Activated naive CD4-positive, alpha-beta T cell (primary cell): Measurements from ENCODE around the gene MYO15B.

Source experiments
- DNase-seq, 4 experiments: peaks; one replicate each; lab custom pipeline; 2025; lab: John Stamatoyannopoulos, UW

MYO15B gene

DNA sequence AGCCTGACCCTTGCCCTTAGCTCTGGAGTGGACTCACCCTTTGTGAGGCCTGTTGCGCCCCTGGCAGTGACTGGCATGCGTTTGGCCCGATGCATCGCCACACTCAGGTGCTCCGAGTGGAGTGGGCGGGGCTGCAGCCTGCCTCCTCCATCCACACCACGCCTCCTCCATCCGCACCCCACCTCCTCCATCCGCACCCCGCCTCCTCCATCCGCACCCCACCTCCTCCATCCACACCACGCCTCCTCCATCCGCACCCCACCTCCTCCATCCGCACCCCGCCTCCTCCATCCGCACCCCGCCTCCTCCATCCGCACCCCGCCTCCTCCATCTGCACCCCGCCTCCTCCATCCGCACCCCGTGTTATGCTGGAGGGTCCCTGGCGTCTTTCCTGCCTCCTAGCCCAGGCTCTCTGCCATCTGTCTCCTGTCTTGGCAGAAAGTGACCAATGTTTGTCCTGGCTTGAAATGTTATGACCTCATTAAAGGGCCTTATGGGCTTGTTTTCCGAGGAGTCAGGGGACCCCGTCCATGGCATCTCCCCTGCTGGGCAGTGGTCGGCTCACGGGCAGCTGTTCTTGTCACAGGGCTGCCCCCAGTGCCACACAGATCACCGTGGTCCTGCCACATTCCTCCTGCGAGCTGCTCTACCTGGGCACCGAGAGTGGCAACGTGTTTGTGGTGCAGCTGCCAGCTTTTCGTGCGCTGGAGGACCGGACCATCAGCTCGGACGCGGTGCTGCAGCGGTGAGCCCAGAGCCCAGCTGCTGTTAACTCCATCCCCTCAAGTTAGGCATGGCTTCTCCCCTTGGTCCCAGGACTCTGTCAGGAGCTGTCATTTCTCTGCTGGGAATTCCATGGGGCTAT, 28.7 kb upstream of the MYO15B start:
- no peak for DNase-seq

DNA sequence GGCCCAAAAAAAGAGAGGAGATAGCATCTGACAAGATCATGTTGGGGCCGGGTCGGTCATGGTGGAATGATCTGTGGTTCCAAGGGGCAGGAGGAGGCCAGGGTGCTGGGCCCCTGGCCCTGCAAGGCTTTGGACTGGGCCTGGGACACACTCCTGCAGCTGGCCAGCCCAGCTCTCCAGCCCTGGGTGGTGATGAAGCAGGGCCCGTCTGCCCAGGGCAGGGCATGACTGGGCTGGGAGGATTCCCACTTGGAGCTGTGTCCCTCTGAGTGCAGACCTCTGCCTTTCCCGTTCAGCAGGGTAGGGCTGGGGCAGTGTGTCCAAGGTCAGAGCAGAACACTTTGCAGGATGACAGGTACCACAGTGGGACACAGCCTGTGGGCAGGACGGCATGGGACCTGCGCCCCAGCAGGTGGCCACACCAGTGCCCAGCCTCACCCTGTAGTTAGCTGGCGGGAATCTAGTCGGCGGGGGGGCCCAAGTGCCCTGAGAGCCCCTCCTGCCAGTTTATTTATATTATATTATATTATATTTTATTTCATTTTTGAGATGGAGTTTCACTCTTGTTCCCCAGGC, 27.6 kb upstream of the MYO15B start:
- DNase-seq: no peak

DNA sequence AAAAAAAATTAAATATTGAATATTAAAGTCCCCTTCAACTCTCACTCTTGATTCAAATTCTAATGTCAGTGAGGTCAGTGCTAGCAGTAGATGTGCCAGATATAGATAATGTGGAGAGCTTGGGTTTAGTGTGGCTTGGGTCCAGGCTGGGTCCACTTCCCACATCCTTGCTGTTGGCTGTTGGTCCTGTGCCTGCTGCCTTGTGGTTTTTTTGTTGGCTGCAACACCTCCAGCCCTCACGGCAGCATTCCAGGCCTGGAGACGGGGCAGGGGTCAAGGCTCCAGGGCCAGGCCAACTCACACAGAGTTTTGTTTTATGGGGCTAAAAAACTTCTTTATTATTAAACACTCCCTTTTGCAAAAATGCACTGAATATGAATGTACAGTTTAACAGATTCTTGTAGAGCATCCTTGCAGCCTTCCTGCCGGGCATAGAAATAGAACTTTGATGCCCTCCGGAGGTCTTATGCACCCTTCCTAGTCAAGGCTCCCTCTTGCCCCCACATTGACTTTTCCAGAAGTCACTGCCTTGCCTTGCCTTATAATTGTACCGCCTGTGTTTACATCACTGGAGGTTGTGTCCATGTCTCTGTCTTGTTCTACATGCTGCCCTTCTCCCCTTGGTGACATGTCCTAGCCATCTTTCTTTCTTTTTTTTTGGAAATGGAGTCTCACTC, 25.5 kb upstream of the MYO15B start:
- no peak for DNase-seq

DNA sequence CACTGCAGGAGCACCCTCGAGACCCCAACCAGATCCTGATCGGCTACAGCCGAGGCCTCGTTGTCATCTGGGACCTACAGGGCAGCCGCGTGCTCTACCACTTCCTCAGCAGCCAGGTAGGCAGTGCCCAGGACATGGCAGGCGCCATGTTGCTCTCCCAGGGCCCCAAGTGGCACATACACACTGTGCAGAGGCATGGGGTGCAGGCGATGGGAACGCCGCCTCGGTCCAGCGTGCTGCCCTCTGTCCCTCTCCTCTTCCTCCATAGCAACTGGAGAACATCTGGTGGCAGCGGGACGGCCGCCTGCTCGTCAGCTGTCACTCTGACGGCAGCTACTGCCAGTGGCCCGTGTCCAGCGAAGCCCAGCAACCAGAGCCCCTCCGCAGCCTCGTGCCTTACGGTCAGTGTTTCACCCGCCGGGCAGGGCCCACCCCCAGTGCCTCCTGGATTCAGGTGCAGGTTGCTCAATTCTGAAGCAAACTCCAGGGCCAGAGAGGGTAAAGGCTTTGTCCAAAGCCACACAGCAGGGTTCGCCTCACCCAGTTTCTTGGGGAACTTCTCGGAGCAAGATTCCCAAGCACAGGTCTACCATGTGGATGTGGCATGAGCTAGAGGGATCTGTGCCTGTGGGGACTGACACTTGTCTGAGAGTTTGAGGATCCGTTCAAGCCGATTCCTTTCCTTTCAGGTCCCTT, 24.4 kb upstream of the MYO15B start:
- no peak for DNase-seq

DNA sequence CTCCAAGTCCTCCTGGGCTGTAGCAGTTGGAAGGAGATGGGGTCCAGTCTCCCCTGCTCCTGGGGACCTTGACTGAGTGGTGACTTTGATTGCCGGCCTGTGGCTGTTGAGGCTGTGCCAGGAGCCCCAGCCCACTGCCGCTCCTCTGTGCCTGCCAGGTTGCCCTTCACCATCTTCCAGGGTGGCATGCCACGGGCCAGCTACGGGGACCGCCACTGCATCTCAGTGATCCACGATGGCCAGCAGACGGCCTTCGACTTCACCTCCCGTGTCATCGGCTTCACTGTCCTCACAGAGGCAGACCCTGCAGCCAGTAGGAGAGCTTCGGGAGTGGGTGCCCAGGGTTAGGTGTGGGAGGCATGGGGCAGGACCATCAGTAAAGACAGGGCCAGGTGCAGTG, 23.4 kb upstream of the MYO15B start:
- no peak for DNase-seq

DNA sequence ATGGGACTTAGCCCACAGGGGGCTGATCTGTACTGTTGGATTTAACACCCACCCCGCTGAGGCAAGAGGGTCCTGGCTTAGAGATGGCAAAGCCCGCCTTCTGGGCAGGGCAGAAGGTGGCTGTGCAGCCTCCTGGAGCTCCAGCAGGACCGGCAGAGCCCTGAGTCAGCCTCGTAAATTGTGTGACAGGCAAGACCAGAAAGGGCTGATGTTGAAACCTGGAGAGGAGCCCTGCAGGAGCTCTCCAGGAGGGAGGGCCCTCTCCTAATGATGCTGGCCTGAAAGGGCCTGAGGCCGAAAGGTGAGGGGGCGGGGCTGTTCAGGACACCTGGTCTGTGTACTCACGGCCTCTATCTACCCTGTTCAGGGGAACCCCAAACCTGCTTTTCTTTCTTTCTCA, 22.5 kb upstream of the MYO15B start:
- DNase-seq: no peak

DNA sequence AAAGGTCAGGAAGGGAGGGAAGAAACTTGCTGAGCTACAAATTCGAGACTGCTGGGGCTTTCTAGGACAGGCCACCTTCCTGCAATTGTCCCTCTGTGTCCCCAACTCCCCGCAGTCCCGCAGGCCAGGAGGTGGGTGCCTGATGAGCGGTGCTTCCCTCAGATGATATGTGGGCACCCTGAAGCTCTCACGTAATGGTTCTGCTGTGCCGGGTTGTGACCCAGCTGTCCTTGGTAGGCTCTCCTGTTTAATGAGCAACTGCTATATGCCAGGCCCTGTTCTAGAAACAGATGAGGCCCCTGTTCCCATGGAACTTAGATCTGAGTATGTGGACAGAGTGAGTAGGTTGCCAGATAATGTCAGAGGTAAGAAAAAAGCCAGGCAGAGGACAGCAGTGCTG, 22.0 kb upstream of the MYO15B start:
- DNase-seq: no peak

DNA sequence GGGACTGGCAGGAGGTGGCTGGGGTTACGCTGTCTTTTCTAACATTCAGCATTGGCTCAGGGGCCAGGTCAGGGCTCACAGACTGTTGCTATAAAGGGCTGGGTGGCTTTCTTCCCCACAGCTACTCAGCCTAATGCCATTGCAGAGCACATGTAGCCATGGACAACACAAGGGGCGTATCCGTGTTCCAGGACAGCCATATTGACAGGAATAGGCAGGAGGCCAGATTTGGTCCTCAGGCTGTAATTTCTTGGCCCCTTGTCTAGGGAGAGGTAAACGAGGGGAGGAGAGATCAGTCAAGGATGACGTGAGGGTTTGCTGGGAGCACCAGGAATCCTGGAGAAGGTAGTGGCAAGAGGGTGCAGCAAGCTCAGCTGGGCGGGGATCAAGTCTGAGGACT, 21.2 kb upstream of the MYO15B start:
- no peak for DNase-seq

DNA sequence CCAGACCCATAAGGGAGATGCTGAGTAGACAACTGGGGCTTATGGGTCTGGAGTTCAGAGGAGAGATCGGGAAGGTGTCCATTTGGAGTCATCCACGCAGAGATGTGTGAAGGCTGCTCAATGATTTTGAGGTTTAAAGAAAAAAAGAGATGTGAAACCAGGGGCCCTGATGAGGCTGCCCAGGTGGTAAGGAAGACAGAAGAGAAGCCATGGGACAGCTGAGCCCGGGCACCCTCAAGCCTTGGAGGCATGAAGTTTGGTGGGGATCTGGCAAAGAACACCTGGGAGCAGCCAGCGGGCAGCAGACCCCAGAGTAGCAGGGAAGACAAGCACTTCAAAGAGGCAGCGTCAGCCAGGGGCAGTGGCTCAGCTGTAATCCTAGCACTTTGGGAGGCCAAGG, 20.8 kb upstream of the MYO15B start:
- no peak for DNase-seq

DNA sequence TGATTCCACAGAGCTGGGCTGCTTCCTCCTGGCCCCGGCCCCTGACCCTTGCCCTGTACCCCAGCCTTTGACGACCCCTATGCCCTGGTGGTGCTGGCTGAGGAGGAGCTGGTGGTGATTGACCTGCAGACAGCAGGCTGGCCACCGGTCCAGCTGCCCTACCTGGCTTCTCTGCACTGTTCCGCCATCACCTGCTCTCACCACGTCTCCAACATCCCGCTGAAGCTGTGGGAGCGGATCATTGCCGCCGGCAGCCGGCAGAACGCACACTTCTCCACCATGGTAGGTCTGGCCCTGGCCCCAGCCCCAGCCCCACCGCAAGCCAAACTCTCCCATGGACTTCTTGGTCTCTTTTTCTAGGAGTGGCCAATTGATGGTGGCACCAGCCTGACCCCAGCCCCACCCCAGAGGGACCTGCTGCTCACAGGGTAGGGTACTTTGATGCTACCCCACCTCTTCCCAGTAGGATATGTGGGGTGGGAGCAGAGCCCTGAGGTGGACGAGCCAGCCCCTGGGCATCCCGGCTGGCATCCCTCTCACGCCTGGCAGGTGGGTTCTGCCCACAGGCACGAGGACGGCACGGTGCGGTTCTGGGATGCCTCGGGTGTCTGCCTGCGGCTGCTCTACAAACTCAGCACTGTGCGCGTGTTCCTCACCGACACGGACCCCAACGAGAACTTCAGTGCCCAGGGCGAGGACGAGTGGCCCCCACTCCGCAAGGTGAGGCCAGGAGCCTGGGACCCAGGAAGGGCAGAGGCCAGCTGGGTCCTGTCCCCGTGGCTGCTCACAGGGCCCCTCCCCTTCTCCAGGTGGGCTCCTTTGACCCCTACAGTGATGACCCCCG, 19.0 kb upstream of the MYO15B start:
- no peak for DNase-seq

DNA sequence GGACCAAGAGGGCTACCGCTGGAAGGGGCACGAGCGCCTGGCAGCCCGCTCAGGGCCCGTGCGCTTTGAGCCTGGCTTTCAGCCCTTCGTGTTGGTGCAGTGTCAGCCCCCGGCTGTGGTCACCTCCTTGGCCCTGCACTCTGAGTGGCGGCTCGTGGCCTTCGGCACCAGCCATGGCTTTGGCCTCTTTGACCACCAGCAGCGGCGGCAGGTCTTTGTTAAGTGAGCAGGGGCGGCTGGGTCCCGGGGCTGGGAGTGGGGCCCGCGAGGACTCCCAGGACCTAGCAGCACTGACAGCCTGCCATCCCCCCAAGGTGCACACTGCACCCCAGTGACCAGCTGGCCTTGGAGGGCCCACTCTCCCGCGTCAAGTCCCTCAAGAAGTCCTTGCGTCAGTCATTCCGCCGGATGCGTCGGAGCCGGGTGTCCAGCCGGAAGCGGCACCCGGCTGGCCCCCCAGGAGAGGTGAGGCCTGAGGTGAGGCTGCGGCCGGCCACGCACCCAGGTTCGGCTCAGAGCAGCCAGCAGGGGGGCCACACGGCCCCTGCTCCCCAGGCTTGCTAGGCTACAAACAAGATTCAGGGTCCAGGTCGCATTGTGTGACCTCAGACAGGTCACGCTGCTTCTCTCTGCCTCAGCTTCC, 17.4 kb upstream of the MYO15B start:
- no peak for DNase-seq

DNA sequence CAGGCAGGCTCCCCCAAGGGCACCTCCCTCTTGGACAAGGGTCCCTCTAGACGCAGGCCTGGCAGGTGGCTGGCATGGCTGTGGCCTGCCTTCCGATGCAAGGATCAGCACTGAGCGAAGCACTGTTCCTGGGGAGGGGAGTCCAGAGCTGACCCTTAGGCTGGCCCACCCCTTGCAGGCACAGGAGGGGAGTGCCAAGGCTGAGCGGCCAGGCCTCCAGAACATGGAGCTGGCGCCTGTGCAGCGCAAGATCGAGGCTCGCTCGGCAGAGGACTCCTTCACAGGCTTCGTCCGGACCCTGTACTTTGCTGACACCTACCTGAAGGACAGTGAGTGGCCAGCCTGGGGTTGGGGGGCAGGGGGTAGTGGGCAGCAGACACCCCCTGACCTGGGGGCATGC, 16.8 kb upstream of the MYO15B start:
- DNase-seq: no peak

DNA sequence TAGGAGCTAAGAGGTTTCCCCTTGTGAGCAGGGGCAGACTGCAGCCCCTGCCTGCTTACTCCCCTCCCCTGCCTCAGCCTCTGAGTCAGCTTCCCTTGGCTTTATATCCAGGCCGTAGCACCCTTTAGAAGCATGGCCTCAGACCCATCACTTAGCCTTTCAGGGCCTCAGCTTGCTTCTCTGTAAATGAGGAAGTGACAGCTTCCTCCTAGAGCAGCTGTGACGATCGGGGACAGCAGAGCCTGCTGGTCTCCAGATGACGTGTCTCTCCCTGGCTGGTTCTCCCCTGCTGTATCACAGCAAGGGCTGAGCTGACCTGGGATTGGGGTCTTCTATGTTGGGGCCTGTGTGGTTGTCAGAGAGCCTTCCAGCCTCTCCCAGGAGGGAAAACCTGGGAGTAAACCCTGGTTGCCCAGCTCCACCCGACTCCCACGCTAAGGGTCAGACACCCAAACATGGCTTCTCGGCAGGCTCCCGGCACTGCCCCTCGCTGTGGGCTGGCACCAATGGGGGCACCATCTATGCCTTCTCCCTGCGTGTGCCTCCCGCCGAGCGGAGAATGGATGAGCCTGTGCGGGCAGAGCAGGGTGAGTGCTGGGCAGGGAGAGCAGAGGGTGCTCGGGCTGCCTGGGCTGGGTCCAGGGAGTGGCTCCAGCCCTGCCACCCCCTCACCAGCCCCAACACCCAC, 16.3 kb upstream of the MYO15B start:
- DNase-seq: no peak

DNA sequence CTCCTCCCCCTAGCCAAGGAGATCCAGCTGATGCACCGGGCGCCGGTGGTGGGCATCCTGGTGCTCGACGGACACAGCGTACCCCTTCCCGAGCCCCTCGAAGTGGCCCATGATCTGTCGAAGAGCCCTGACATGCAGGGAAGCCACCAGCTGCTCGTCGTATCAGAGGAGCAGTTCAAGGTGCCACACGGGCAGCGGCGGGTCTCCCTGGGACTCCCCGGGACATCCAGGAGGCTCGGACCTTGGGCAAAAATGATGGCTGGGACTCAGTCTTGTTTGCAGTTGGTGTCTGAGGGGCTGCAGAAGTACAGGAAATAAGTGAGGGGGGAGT, 15.8 kb upstream of the MYO15B start:
- DNase-seq: no peak

DNA sequence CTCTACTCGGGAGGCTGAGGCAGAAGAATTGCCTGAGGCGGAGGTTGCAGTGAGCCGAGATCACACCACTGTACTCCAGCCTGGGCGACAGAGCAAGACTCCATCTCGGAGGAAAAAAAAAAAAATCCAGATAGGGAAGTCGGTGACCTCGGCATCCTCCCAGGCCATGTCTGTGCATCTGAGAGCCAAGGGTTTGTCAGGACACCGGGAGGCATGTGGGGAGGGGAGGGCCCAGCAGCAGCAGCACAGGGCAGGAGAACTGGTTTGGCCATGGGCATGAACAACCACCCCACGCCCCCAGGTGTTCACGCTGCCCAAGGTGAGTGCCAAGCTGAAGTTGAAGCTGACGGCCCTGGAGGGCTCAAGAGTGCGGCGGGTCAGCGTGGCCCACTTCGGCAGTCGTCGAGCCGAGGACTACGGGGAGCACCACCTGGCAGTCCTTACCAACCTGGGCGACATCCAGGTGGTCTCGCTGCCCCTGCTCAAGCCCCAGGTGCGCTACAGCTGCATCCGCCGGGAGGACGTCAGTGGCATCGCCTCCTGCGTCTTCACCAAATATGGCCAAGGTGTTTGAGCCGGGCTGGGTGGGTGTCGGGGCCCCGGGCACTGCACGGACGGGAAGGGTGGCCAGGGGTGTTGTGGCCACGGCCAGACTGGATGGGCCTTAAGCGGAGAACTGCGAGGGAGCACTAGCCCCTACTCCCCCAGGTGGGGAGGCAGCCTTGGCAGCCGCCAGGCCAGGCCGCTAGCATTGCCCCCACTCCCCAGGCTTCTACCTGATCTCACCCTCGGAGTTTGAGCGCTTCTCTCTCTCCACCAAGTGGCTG, 14.7 kb upstream of the MYO15B start:
- DNase-seq: no peak

DNA sequence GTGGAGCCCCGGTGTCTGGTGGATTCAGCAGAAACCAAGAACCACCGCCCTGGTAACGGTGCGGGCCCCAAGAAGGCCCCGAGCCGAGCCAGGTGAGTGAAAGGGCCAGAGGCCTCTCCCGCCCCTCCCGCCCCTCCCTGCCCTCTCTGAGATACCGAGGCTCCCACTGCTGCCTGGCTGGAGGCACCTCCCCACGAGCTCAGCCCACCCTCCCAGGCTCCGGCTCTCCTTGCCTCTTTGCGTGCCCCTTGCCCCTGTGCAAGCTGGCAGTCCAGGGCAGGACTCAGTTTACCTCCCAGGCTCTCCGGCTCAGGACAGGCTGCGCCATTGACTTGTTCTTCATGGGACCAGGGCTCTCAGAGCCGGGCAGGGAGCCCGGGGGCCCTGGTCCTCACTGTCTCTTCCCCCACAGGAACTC, 14.1 kb upstream of the MYO15B start:
- DNase-seq: no peak

DNA sequence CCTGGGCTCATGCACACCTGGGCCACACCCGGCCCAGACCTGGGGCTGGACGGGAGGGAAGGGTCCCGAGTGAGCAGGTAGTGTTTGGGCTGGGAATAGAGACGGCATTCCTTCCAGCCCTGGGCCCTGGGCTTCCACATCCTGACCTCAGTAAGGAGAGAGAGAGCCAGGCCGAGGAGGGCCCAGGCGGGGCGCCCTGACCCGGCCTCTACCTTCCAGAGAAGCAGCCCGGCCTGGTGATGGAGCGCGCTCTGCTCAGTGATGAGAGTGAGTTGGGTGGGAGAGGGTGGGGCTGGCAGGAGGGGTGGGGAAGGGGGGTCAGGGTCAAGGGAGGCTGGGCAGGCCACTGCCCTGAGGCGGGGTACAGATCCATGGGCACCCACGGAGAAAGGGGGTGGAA, 13.6 kb upstream of the MYO15B start:
- DNase-seq: no peak

DNA sequence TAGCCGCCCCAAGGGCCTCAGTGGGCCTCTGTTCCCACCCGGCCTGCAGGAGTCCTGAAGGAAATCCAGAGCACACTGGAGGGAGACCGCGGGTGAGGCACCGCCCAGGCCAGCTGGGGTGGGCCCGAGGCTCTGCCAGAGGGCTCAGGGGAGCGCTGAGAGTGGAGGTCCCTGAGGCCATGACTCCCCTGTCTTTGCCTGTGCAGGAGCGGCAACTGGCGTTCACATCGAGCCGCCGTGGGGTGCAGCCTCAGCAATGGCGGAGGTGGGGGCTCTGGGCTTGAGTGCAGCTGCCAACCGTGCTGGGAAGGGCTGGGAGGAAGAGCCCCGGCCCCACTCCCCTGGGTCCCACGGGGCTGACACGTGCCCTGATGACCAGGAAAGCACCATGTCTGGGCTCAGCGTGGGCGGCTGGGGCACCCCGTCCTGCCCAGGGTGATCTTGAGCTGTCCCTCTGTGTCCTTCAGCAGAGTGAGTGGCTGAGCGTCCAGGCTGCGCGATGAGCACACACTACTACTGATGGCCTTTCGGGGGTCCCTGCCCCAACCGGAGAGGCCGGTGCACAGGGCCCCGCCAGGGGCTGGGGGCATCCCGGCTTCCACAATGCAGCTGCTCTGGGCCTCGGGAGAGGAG, 13.1 kb upstream of the MYO15B start:
- no peak for DNase-seq

DNA sequence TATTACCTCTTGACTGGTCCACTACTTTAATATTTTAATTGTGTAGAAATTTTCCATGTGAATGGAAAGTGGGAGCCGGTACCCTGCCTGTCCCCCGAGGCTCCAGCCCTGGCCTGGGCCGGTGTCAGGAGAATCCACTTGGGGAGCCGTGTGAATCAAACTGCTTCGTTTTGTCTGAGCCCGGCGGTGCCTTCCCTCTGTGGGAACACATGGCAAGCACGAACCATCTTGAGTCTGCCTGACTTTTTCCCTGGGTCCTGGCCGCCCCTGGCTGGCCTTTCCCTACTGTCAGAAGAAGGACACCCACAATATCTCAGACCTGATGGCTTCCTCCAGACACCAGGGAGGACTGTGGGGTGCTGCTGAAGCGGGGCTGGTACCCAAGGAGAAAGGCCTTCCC, 12.4 kb upstream of the MYO15B start:
- DNase-seq: no peak
